ENCODE measurements around the gene CBLC.

Gene CBLC

DNA sequence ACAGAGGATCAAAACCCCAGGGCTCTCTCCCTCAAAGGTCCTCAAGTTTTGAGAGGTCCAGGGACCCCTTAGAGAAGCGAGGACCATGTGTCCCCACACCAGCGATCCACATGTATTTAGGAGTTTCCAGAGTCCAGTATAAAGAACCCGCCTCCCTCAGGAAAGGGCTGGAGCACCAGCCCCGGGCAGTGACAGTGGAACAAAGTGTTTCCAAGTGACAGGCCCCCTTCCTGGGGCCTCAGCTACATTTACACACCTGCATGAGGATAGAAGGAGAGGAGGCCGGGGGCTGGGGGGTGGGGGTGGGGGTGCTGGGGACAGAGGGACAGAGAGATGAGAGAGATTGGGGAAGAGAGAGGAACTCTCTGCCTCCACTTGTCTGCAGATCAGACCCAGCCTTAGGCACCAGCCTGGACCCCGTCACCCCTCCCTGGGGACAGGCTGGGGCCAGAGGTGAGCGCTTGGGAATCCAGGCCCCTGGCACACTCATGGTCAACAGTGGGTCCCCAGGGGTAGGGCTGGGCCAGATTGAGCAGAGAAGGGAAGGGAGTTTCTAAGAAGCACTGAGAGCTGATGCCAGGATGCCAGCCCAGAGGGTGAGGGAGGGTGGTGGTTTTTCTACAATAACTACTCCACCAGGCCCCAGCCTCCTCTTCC lies 32.0 kb downstream of the CBLC start:
- no peak for TF ChIP-seq POLR2A (IDR thresholded peaks at IDR 0.05; ENCODE audit: low read depth, low read length)
- FAIRE-seq (no peak), DNase-seq (ENCODE audit: insufficient read length, low spot score) (no peak)

DNA sequence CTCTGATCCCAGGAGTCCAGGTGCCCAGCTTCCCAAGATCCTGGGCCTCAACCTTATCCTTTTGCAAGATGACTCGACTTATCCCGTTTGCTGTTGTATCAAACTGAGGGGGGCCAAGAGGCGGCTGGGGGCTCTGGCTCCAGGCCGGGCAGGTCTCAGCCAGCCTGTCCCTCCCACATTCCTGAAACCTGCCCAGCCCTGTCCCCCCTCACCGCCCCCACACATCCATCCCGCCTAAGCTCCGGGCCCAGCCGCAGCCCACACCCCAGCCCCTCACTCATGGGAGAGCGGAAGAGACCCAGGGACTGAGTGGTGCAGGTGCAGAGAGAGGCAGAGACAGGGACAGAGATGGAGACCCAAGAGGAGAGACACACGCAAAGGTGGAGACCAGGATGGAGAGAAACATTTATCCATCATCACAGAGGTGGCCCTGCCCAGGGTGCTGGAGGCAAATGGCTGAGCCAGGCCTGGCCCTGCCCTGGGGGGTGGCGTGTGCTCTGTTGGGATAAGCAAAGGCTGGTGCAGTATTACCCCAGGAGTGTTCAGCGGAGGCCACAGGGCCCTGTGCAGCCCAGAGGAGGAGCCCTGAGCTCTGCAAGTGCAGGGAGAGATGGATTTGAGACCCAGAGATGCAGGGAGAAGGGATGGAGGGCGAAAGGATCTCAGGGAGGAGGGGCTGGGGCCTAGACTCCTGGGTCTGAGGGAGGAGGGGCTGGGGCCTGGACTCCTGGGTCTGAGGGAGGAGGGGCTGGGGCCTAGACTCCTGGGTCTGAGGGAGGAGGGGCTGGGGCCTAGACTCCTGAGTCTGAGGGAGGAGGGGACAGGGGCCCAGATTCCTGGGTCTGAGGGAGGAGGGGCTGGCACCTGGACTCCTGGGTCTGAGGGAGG lies 32.8 kb downstream of the CBLC start:
- no peak for DNase-seq (ENCODE audit: insufficient read length, low spot score)
- no peak for FAIRE-seq
- TF ChIP-seq POLR2A (IDR thresholded peaks at IDR 0.05; ENCODE audit: low read depth, low read length) = no peak

DNA sequence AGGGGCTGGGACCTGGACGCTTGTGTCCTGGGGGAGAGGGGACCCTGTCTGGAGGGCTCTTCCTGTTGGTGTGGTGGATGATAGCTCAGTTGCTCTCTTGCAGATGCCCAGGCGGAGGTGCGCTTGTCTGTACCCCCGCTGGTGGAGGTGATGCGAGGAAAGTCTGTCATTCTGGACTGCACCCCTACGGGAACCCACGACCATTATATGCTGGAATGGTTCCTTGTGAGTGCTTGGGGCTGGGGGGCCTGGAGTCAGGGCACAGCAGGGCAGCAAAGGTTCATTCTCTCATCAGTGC lies 33.4 kb downstream of the CBLC start:
- DNase-seq (ENCODE audit: insufficient read length, low spot score) (no peak), FAIRE-seq (no peak)
- no peak for TF ChIP-seq POLR2A (IDR thresholded peaks at IDR 0.05; ENCODE audit: low read depth, low read length)

DNA sequence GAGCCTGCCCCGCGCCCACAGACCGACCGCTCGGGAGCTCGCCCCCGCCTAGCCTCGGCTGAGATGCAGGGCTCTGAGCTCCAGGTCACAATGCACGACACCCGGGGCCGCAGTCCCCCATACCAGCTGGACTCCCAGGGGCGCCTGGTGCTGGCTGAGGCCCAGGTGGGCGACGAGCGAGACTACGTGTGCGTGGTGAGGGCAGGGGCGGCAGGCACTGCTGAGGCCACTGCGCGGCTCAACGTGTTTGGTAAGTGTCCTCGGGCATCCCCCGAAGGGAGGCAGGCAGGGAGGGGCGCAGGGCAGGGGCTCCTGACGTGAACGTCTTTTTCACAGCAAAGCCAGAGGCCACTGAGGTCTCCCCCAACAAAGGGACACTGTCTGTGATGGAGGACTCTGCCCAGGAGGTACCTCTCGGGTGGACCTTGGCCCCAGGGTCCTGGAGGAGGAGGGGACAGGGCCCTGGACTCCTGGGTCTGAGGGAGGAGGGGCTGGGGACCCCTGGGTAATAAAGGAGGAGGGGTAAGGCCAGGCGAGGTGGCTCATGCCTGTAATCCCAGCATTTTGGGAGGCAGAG lies 34.5 kb downstream of the CBLC start:
- DNase-seq (ENCODE audit: insufficient read length, low spot score) (no peak), FAIRE-seq (no peak)
- no peak for TF ChIP-seq POLR2A (IDR thresholded peaks at IDR 0.05; ENCODE audit: low read depth, low read length)

DNA sequence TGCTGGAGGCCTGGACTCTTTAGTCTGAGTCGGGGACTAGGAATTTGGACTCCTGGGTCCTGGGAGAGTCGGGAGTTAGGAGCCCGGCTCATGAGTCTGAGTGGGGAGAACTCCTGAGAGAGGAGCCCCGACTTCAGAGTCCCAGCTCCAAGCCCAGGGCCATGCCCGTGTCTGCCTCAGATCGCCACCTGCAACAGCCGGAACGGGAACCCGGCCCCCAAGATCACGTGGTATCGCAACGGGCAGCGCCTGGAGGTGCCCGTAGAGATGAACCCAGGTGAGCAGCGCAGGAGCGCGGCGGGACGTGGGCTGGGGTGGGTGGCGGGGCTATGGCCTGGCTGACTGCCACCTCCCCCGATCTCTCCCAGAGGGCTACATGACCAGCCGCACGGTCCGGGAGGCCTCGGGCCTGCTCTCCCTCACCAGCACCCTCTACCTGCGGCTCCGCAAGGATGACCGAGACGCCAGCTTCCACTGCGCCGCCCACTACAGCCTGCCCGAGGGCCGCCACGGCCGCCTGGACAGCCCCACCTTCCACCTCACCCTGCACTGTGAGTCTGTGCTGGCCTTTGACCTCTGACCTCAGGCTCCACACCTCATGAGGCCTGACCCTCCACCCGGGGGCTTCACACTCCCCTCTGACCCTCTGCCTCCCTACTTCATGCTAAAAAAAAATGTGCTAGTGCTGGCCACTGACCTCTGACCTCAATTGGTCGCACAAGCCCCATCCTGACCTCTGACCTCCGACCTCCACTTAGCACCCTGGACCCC lies 35.6 kb downstream of the CBLC start:
- DNase-seq (ENCODE audit: insufficient read length, low spot score) (no peak), FAIRE-seq (no peak)
- TF ChIP-seq POLR2A (IDR thresholded peaks at IDR 0.05; ENCODE audit: low read depth, low read length) = no peak

DNA sequence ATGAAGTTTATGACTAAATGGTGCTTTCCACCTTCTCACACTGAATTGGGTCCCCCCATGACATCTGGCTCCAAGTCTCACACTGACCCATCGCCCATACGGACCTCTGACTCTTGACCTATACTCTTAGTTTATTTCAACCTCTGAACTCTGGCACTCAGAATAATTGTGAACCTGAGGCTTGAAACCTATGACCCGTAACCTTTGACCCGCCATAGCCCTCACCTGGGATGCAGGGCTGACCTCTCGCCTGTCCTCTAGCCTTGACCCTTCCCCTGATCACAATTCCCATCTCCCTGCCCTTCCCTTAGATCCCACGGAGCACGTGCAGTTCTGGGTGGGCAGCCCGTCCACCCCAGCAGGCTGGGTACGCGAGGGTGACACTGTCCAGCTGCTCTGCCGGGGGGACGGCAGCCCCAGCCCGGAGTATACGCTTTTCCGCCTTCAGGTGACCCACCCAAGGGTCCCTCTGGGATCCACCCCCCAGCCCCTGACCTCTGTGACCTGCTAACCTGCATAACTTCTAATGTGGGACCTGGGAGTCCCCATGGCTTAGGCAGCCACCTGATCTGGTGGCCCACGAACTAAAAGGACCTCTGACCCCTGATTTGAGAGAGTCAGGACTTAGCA lies 36.3 kb downstream of the CBLC start:
- no peak for DNase-seq (ENCODE audit: insufficient read length, low spot score)
- no peak for TF ChIP-seq POLR2A (IDR thresholded peaks at IDR 0.05; ENCODE audit: low read depth, low read length)
- no peak for FAIRE-seq

DNA sequence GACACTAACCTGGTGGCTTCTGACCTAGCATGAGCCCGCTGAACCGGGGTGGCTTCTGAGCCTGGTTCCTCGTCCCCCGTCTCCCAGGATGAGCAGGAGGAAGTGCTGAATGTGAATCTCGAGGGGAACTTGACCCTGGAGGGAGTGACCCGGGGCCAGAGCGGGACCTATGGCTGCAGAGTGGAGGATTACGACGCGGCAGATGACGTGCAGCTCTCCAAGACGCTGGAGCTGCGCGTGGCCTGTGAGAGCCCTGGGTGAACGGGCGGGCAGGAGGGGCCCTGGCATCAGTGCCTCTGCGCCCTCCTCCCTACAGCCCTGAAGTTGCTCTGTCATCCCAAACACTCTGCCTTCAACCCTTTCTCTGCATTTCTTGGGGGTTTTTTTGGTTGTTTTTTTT lies 36.8 kb downstream of the CBLC start:
- no peak for FAIRE-seq
- no peak for TF ChIP-seq POLR2A (IDR thresholded peaks at IDR 0.05; ENCODE audit: low read depth, low read length)
- no peak for DNase-seq (ENCODE audit: insufficient read length, low spot score)

DNA sequence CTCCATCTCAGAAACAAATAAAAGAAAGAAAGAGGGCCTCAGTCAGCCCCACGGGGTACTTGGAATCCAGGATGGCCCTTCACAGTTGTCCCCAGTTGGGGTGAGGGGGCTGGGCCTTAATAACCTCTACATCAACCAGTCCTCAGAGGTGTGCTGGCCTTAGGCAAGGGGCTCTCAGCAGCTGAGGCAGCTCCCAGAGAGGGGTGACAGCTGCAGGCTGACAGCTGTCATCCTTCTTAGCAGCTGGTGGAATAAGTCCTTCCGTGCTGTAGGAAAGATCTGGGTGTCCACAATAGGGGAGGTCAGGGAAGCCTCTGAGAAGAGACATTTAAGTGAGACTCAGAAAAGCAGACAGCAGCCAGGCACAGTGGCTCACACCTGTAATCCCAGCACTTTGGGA lies 38.6 kb downstream of the CBLC start:
- no peak for TF ChIP-seq POLR2A (IDR thresholded peaks at IDR 0.05; ENCODE audit: low read depth, low read length)
- DNase-seq (ENCODE audit: insufficient read length, low spot score) = no peak
- FAIRE-seq = no peak

DNA sequence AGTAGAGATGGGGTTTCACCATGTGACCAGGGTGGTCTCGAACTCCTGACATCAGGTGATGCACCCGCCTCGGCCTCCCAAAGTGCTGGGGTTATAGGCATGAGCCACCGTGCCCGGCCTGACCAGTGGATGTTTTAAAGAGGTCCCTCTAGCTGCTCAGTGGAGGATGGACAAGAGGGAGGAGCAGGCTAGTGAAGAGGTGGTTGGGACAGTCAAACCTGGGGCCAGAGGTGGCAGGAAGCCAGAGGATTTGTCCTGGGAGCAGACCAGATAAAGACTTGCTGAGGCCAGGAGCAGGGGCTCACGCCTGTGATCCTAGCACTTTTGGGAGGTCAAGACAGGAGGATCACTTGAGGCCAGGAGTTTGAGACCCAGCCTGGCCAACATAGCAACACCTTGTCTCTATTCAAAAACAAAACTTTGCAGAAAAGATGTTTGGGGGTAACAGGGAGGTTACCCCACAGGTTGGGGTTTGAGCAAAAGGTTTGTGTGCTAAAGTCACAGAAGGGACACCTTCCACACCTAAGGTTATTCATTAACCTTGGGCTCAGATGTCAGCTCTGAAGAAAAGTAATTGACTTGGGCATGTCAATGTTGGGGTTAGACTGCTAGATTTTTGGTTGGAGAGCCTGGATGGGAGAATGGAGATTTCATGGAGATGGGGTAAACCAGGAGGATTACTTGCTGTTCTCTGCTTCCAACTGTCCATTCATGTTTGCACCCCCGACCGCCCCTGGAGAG lies 40.2 kb downstream of the CBLC start:
- no peak for TF ChIP-seq POLR2A (IDR thresholded peaks at IDR 0.05; ENCODE audit: low read depth, low read length)
- FAIRE-seq (no peak), DNase-seq (ENCODE audit: insufficient read length, low spot score) (no peak)

DNA sequence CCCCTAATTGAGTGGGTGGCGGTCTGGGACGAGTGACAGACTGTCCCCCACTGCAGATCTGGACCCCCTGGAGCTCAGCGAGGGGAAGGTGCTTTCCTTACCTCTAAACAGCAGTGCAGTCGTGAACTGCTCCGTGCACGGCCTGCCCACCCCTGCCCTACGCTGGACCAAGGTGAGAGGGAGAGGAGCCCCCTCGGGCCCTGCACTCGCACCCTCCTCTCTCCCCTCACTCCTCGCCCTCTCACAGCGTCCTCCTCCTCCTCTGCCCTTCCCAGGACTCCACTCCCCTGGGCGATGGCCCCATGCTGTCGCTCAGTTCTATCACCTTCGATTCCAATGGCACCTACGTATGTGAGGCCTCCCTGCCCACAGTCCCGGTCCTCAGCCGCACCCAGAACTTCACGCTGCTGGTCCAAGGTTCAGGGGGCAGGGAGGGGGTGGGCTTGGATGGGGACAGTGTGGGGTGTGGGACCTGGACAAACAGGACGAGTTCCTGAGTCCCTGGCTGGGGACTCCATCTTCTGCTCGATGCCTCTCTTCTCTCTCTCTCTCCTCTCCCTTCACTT lies 40.9 kb downstream of the CBLC start:
- DNase-seq (ENCODE audit: insufficient read length, low spot score) (no peak), FAIRE-seq (no peak)
- TF ChIP-seq POLR2A (IDR thresholded peaks at IDR 0.05; ENCODE audit: low read depth, low read length) = no peak

DNA sequence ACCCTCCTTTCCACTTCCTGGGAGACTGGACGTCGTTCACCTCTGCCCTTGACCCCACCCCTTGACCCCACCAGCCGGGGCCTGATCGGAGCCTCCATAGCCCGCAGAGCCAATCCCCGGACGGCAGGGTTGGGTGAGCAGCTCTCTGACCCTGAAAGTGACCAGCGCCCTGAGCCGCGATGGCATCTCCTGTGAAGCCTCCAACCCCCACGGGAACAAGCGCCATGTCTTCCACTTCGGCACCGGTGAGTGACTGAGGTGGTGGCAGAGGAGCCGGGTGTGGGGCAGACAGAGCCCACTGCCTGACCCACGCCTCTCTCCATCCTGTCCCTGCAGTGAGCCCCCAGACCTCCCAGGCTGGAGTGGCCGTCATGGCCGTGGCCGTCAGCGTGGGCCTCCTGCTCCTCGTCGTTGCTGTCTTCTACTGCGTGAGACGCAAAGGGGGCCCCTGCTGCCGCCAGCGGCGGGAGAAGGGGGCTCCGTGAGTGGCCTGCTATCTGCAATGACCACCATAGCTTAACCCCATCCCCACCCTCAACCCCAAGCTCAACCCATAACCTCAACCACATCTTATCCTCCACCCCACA lies 41.6 kb downstream of the CBLC start:
- FAIRE-seq (no peak), DNase-seq (ENCODE audit: insufficient read length, low spot score) (no peak)
- no peak for TF ChIP-seq POLR2A (IDR thresholded peaks at IDR 0.05; ENCODE audit: low read depth, low read length)
